Epithelial cell of proximal tubule (primary cell): ENCODE results near the gene PRODH2. TPM values are rescaled to one million over a fixed set of nuclear protein-coding genes. Genes with fewer than 3 reads are reported as not detected.

Source experiments
- DNase-seq: peaks from one replicate; pipeline ENCODE4 v3.0.0-alpha.2; 2011; ENCODE audit warnings: low read depth
- H3K4me3 ChIP-seq: 2 replicates; pipeline ENCODE4 v1.5.1; 2011; ENCODE audit warnings: low read depth, mild to moderate bottlenecking, low read length
- CTCF ChIP-seq: conservative IDR thresholded peaks from 2 replicates; pipeline ENCODE4 v1.5.1; 2012; ENCODE audit warnings: low read depth, mild to moderate bottlenecking, low read length
- total RNA-seq: library from RNA; depleted of rRNA; stranded (reverse); fragments of >200 nt; gene quantifications from 2 replicates; pipeline ENCODE4 v1.2.3, GENCODE V29; 2015

PRODH2 gene
- total RNA-seq, 1 donor from 2014 or later = not detected

DNA sequence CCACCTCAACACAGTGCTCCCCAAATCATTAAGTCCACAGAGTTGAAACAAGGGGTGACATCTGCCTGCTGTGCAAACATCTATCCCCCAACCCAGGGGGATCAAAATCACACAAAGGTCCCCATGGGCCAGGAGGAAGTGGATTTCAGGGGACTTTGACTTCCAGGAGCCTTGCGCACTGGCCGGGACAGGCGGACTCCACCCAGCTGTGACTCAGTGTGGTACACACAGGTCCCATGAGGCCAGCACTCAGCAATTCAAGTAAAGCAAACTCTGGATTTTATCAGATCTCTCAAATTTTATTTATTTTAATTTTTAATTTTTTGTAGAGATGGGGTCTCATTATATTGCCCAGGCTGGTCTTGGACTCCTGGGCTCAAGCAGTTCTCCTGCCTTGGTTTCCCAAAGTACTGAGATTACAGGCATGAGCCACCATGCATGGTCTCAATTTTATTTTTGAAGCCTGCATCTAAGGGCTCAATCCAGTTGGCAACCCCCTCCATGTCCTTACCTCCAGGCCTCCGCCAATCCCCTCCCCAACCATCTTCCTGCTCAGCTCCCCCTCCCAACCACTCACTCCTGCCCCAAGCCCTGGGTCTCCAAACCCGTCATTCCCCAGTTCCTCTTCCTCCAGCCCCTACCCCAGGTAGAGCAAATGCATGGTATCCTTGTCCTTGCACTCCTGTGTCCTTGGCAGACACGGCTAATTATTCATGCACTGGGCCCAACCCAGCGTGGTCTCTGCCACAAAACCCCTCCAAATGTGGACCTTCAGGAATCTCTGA, 19.1 kb downstream of the PRODH2 start:
- no peak for DNase-seq
- no peak overlapping the region for H3K4me3 ChIP-seq
- no peak for TF ChIP-seq CTCF

- TF ChIP-seq CTCF = no peak
- H3K4me3 ChIP-seq = no peak overlapping the region
- no peak for DNase-seq
Measured at GRCh38 chr19:35792888-35793287, 19.8 kb downstream of the PRODH2 start.

DNA sequence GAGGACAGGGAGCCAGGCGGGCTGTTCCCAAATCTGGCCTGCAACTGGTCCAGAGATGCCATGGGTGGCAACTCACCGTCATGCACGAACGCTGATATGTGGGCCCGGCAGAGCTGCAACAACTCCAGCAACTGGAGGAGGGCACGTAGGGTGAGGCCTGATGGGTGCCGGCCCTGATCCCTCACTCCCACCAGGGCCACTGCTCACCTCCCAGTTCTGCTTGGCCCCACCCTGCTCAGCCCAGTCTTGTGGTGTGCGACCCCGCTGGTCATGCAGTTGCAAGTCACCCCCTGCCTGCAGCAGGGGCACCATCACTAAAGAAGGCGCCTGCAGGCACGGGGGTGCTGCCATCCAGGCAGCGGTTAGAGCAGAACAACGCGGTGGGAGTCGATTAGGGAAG, 20.3 kb downstream of the PRODH2 start:
- no peak overlapping the region for H3K4me3 ChIP-seq
- TF ChIP-seq CTCF = no peak
- DNase-seq = no peak

DNA sequence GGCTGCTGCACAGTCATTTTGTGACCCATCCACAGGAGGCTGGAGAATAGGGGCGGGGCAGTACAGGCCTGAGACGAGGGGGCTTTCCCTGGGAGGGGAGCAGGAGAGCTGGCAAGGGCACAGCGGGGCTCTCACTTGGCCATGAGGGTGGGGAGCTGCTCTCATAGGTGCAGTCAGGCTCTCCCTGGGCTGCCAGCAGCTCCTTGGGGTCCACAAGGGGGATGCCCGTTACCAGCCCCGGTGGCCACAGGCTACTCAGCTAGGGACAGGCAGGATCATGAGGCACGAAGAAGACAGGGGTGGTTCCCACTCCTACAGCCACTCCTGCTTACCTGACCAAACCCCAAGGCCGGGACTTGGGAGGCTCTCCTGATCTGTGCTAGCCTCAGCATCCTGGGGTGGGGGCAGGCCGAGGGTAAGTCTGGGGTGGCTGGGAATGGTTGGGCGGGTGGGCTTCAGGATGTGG, 20.8 kb downstream of the PRODH2 start:
- no peak for TF ChIP-seq CTCF
- no peak for DNase-seq
- no peak overlapping the region for H3K4me3 ChIP-seq

- no peak for DNase-seq
- TF ChIP-seq CTCF = peak; percentile 31
- H3K4me3 ChIP-seq = no peak overlapping the region
Measured at GRCh38 chr19:35790981-35791813, 21.4 kb downstream of the PRODH2 start.

GRCh38 chr19:35789978-35790944, 22.4 kb downstream of the PRODH2 start:
- no peak for TF ChIP-seq CTCF
- DNase-seq = no peak
- H3K4me3 ChIP-seq = no peak overlapping the region
